ENCODE results near the gene HORMAD2.

DNA sequence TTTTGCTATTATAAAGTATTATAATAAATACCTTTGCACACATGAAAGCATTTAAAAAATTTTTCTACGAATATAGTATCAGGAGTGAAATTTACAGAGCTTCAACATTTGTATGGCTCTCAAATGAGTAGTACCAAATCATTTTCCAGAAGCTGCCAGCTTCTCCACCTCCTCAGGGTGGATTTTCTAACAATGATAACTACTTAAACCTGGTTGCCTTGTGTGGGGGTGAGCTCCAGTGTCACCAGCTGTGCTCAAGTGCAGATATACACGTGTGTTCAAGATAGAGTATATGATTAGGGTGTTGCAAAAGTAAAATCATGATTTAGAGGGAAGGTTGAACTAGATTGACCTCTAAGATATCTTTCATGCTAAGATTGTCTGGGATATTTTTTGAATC, 48.2 kb downstream of the HORMAD2 start:
- TF ChIP-seq CREB1 (IDR thresholded peaks at IDR 0.05; ENCODE audit: low read depth) = no peak
- TF ChIP-seq EP300 (IDR thresholded peaks at IDR 0.05; ENCODE audit: borderline replicate concordance) = no peak
- TF ChIP-seq, protein P1, sequence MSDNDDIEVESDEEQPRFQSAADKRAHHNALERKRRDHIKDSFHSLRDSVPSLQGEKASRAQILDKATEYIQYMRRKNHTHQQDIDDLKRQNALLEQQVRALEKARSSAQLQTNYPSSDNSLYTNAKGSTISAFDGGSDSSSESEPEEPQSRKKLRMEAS (IDR thresholded peaks at IDR 0.05) = no peak
- TF ChIP-seq EGR1 (IDR thresholded peaks at IDR 0.05) = no peak
- TF ChIP-seq NFIC (IDR thresholded peaks at IDR 0.05) = no peak
- TF ChIP-seq RAD21 (IDR thresholded peaks at IDR 0.05; ENCODE audit: low read depth) = no peak
- TF ChIP-seq, protein P2, sequence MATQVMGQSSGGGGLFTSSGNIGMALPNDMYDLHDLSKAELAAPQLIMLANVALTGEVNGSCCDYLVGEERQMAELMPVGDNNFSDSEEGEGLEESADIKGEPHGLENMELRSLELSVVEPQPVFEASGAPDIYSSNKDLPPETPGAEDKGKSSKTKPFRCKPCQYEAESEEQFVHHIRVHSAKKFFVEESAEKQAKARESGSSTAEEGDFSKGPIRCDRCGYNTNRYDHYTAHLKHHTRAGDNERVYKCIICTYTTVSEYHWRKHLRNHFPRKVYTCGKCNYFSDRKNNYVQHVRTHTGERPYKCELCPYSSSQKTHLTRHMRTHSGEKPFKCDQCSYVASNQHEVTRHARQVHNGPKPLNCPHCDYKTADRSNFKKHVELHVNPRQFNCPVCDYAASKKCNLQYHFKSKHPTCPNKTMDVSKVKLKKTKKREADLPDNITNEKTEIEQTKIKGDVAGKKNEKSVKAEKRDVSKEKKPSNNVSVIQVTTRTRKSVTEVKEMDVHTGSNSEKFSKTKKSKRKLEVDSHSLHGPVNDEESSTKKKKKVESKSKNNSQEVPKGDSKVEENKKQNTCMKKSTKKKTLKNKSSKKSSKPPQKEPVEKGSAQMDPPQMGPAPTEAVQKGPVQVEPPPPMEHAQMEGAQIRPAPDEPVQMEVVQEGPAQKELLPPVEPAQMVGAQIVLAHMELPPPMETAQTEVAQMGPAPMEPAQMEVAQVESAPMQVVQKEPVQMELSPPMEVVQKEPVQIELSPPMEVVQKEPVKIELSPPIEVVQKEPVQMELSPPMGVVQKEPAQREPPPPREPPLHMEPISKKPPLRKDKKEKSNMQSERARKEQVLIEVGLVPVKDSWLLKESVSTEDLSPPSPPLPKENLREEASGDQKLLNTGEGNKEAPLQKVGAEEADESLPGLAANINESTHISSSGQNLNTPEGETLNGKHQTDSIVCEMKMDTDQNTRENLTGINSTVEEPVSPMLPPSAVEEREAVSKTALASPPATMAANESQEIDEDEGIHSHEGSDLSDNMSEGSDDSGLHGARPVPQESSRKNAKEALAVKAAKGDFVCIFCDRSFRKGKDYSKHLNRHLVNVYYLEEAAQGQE (IDR thresholded peaks at IDR 0.05; ENCODE audit: low read depth) = no peak
- no peak for TF ChIP-seq CEBPB (IDR thresholded peaks at IDR 0.05)
- TF ChIP-seq FOXM1 (IDR thresholded peaks at IDR 0.05; ENCODE audit: borderline replicate concordance, low read depth) = no peak
- TF ChIP-seq YY1 (IDR thresholded peaks at IDR 0.05; ENCODE audit: low read depth) = no peak
- no peak for TF ChIP-seq TEAD4 (IDR thresholded peaks at IDR 0.05)
- TF ChIP-seq TAF1 (IDR thresholded peaks at IDR 0.05; ENCODE audit: low read depth) = no peak
- TF ChIP-seq ZBTB7A (IDR thresholded peaks at IDR 0.05; ENCODE audit: low read depth) = no peak
- TF ChIP-seq, protein P3, sequence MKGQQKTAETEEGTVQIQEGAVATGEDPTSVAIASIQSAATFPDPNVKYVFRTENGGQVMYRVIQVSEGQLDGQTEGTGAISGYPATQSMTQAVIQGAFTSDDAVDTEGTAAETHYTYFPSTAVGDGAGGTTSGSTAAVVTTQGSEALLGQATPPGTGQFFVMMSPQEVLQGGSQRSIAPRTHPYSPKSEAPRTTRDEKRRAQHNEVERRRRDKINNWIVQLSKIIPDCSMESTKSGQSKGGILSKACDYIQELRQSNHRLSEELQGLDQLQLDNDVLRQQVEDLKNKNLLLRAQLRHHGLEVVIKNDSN (IDR thresholded peaks at IDR 0.05) = no peak
